PC-3 (cell line): ENCODE measurements around the gene OR4Q2.

Experiments used
- CTCF ChIP-seq: fragments of 300-600 bp; sonication (generic); conservative IDR thresholded peaks from 2 replicates; pipeline ENCODE4 v1.5.1; 2017; ENCODE audit warnings: antibody characterized with exemption, low read depth, mild to moderate bottlenecking, low read length
- EZH2 ChIP-seq: fragments of 300-600 bp; sonication (generic); IDR thresholded peaks from one replicate; pipeline ENCODE4 v1.6.1; 2017; ENCODE audit warnings: antibody characterized with exemption, mild to moderate bottlenecking, low read length; ENCODE audit not compliant: unreplicated experiment
- EZH2phosphoT487 ChIP-seq: fragments of 300-600 bp; sonication (generic); IDR thresholded peaks from 2 replicates; pipeline ENCODE4 v1.6.1; 2018; ENCODE audit warnings: mild to moderate bottlenecking, antibody characterized with exemption, low read length, borderline replicate concordance

- no peak for TF ChIP-seq CTCF
- TF ChIP-seq EZH2 = no peak
- TF ChIP-seq EZH2phosphoT487 = no peak
Measured at GRCh38 chr14:20001863-20002262, at the start of gene OR4Q2.
